ENCODE measurements around the gene PLXNA4. TPM values are rescaled to one million over a fixed set of nuclear protein-coding genes. Genes with fewer than 3 reads are reported as not detected.

Gene PLXNA4
- total RNA-seq, 2 experiments from 2014 or later: 0.18 to 0.70 TPM

DNA sequence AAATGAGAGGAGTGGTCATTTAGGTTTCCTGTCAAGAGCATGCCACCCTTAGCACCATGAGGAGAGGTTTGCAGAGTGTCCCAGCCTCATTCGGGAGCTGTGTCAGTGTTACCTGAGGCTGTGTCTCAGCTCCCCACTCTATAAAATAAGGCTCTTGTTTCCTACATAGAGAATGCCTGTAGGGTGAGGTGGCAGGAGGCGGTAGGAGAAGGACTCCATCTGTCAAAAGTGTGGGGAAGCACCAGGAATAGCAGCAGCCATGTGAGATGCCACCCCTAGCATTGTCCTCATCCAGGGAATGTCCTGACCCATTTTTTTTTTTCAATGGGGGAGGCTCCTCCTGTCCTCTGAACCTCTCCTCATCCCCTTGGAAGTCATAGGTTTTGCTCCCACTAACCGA, 451.2 kb downstream of the PLXNA4 start:
- ChIA-PET CTCF (no interaction called here), POLR2A (no interaction called here)
- Mint-ChIP-seq H3K9me3 (no peaks in the 10 kb centered on the region), H3K27ac (no peak overlapping the region), H3K36me3 (ENCODE audit: low read depth) (no peaks in the 10 kb centered on the region), H3K27me3 (peaks cover 1% of the 10 kb centered on the region), H3K4me3 (no peak overlapping the region), H3K4me1 (ENCODE audit: low read depth) (no peaks in the 10 kb centered on the region)
- intact Hi-C loops (cut with micrococcal nuclease): no loop called here
- TF ChIP-seq, protein P1, sequence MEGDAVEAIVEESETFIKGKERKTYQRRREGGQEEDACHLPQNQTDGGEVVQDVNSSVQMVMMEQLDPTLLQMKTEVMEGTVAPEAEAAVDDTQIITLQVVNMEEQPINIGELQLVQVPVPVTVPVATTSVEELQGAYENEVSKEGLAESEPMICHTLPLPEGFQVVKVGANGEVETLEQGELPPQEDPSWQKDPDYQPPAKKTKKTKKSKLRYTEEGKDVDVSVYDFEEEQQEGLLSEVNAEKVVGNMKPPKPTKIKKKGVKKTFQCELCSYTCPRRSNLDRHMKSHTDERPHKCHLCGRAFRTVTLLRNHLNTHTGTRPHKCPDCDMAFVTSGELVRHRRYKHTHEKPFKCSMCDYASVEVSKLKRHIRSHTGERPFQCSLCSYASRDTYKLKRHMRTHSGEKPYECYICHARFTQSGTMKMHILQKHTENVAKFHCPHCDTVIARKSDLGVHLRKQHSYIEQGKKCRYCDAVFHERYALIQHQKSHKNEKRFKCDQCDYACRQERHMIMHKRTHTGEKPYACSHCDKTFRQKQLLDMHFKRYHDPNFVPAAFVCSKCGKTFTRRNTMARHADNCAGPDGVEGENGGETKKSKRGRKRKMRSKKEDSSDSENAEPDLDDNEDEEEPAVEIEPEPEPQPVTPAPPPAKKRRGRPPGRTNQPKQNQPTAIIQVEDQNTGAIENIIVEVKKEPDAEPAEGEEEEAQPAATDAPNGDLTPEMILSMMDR (IDR thresholded peaks at IDR 0.05): no peak
- DNase-seq: no peak
- no peak for ATAC-seq

DNA sequence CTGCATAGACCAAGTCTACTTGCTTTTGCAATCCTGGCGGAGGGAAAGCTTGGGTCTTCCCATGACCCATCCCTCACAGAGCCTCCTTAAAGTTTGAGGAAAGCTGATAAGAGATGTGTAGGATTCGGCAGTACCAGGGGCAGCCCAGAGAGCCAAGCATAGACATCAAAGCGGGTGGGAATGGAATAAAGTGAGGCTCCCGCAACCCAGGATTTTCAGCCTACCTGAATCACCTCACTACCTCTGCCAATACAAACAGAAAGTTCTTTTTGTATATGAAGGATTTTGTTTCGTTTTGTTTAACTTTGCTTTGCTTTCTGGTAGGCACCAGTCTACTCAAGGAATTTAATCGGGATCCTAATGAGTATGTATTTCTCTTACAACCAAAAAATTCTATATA, 451.7 kb downstream of the PLXNA4 start:
- H3K4me1 Mint-ChIP-seq (ENCODE audit: low read depth): no peaks in the 10 kb centered on the region
- no peak overlapping the region for H3K27ac Mint-ChIP-seq
- H3K4me3 Mint-ChIP-seq: no peak overlapping the region
- no peaks in the 10 kb centered on the region for H3K9me3 Mint-ChIP-seq
- ATAC-seq (no peak), DNase-seq (no peak)
- intact Hi-C loops (cut with micrococcal nuclease): no loop called here
- ChIA-PET CTCF (no interaction called here), POLR2A (no interaction called here)
- peaks cover 1% of the 10 kb centered on the region for H3K27me3 Mint-ChIP-seq
- TF ChIP-seq, protein P1 (IDR thresholded peaks at IDR 0.05): no peak
- no peaks in the 10 kb centered on the region for H3K36me3 Mint-ChIP-seq (ENCODE audit: low read depth)

DNA sequence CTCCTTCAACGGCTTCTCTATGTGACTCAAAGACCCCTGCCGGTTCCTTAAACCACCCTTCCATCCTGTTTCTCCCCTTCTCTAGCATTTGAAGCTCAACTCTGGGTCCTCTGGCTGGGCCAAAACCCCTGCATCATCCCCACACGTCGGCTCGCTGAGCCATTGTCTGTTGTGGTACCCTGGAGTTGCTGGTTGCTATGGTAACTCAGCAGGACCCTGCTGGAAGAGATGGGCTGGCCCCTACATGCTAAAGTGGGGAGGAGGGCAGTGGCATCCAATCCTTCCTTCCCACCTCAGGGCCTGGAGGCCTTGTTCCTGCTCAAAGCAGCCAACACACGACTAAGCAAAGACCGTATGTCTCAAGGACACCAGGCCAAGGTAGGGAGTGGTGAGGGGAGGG, 452.5 kb downstream of the PLXNA4 start:
- ChIA-PET POLR2A (no interaction called here), CTCF (no interaction called here)
- no peaks in the 10 kb centered on the region for H3K36me3 Mint-ChIP-seq (ENCODE audit: low read depth)
- peaks cover 1% of the 10 kb centered on the region for H3K27me3 Mint-ChIP-seq
- intact Hi-C loops (cut with micrococcal nuclease): no loop called here
- H3K27ac Mint-ChIP-seq: no peak overlapping the region
- H3K4me3 Mint-ChIP-seq: no peak overlapping the region
- TF ChIP-seq, protein P1 (IDR thresholded peaks at IDR 0.05): no peak
- no peak for ATAC-seq
- H3K4me1 Mint-ChIP-seq (ENCODE audit: low read depth): no peaks in the 10 kb centered on the region
- no peak for DNase-seq
- no peaks in the 10 kb centered on the region for H3K9me3 Mint-ChIP-seq

DNA sequence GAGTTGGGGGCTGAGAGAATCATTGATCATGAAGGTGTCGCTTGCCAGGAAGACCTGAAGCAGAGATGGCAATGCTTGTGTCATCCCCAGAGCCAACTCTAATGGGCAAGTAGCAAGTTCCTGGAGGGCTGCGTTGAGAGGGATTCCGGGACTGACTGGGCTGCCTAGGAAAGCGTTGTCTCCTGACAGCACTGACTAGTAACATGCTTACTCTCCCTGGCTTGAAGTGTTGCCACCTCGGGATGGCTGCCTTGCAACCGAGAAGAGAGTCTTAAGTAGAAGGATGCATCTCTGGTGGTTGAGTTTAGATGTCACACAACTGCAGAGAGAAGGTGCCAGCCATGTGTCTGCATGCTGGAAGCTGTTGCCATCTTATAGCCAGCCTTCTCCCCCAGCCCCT, 453.4 kb downstream of the PLXNA4 start:
- CTCF ChIA-PET: no interaction called here
- no peaks in the 10 kb centered on the region for H3K36me3 Mint-ChIP-seq (ENCODE audit: low read depth)
- no peak overlapping the region for H3K27ac Mint-ChIP-seq
- TF ChIP-seq, protein P1 (IDR thresholded peaks at IDR 0.05): no peak
- intact Hi-C loops (cut with micrococcal nuclease): no loop called here
- no peak overlapping the region for H3K4me3 Mint-ChIP-seq
- ATAC-seq (no peak), DNase-seq (no peak)
- no peaks in the 10 kb centered on the region for H3K9me3 Mint-ChIP-seq
- no peaks in the 10 kb centered on the region for H3K4me1 Mint-ChIP-seq (ENCODE audit: low read depth)
- peaks cover 1% of the 10 kb centered on the region for H3K27me3 Mint-ChIP-seq
- POLR2A ChIA-PET: no interaction called here

DNA sequence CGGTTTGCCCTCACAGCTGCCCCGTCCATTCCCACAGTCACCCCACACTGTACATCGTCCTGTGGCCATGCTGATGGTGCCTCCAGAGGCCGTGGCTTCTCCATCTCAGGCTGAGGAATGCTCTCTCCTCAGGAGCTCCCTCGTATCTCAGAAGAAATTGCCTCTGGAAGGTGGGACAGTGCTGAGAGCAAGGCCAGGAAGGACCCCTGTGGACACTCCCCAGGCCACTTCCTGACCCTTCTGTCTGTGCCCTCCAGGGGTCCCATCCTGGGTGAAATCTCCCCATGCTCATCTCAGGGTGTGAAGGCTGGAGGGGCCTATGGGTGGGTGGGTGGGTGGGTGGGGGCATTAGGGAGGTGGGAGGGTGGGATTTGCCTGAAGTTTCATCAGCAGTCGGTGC, 454.3 kb downstream of the PLXNA4 start:
- no peak for DNase-seq
- H3K27me3 Mint-ChIP-seq: peaks cover 1% of the 10 kb centered on the region
- H3K4me1 Mint-ChIP-seq (ENCODE audit: low read depth): no peaks in the 10 kb centered on the region
- no peak for ATAC-seq
- H3K4me3 Mint-ChIP-seq: no peak overlapping the region
- no peaks in the 10 kb centered on the region for H3K36me3 Mint-ChIP-seq (ENCODE audit: low read depth)
- intact Hi-C loops (cut with micrococcal nuclease): no loop called here
- TF ChIP-seq, protein P1 (IDR thresholded peaks at IDR 0.05): no peak
- POLR2A ChIA-PET: no interaction called here
- H3K9me3 Mint-ChIP-seq: no peaks in the 10 kb centered on the region
- H3K27ac Mint-ChIP-seq: no peak overlapping the region
- CTCF ChIA-PET: no interaction called here

Measured in activated CD8-positive, alpha-beta T cell treated with anti-CD3 and anti-CD28 coated beads for 36 hours (primary cell).